Skin epidermis (tissue), 12 donors: ENCODE data around the gene ABCB9.

Experiments
- H3K27ac ChIP-seq, 21 experiments: fragments of 200-600 bp; sonication (generic) in 11 of 21; one replicate each; pipeline ENCODE4 v1.5.0; 2020; ENCODE audit warnings: mild to moderate bottlenecking in 3 of 21, inconsistent platforms in 2 of 21, moderate library complexity in 2 of 21
- H3K4me3 ChIP-seq, 7 experiments: fragments of 200-600 bp; sonication (generic) in 2 of 7; one replicate each; pipeline ENCODE4 v1.5.0; 2020; ENCODE audit warnings: inconsistent platforms in 2 of 7, mild to moderate bottlenecking in 2 of 7, moderate library complexity in 1 of 7

Gene ABCB9

DNA sequence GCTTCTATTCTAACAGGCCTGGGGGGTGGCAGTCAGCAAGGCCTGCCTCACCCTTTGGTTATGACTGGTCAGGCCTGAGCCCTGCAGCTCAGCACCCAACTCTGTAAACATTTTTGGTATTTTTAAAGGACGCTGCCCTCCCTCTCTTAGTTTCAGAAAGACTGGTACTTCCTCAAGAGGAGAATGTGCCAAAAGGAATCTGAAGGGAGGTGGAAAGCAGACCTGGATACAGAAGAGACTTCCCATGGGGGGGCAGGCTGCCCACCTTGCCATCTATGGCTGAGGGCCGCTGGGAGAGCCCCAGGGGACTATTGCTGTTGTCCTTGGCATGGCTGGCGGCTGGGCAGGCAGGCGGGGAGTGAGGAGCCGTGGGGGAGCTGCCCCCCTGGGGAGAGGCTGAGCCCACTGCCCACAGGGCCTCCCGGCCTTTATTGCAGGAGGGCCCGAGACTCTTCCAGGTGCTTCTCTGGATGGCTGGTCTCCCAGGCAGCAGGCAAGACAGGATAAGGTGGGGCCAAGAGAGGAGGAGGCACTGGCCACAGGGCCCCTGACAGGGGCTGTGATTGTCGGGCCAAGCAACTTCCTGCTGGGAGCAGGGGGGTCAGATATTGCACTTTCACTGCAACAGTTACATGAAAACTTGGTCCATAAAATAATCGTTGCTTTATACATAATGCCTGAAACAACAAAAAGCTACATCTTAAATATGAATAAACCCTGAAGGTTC, 17.7 kb upstream of the ABCB9 start:
- H3K27ac ChIP-seq = peak overlapping the region in 16 of 21 experiments; percentile 15 to 78 (median 63)
- H3K4me3 ChIP-seq = no peak overlapping the region

GRCh38 chr12:122982963-122983788, 16.9 kb upstream of the ABCB9 start:
- peak overlapping the region in 6 of 21 experiments; percentile 3 to 98 (median 56) for H3K27ac ChIP-seq

DNA sequence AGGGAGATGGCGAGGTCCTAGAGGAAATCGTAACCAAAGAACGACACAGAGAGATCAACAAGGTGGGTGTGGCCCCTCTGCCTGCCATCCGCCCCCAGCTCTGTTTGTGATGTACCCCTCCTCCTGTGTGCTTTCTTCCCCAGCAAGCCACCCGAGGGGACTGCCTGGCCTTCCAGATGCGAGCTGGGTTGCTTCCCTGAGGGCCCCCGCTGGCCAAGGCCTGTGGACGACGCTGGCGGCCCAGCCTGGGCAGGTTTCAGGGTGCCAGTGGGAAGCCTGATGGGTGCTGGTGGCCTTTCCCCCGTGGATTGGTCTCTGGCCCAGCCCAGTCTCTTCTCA, 16.2 kb upstream of the ABCB9 start:
- Histone ChIP-seq H3K27ac (peak overlapping the region in 7 of 21 experiments; percentile 3 to 98 (median 94)), H3K4me3 (no peak overlapping the region)

More at GRCh38 chr12:122982963-122983788, 16.9 kb upstream of the ABCB9 start:
- no peak overlapping the region for H3K4me3 ChIP-seq

- peak overlapping the region; percentile 82 to 98 (median 89) for H3K4me3 ChIP-seq
- peak overlapping the region in 18 of 21 experiments; percentile 85 to 98 (median 93) for H3K27ac ChIP-seq
Measured at GRCh38 chr12:122981587-122982476, 15.6 kb upstream of the ABCB9 start.

- peak overlapping the region; percentile 78 to 98 (median 92) for H3K27ac ChIP-seq
Measured at GRCh38 chr12:122981036-122981471, 14.8 kb upstream of the ABCB9 start.

DNA sequence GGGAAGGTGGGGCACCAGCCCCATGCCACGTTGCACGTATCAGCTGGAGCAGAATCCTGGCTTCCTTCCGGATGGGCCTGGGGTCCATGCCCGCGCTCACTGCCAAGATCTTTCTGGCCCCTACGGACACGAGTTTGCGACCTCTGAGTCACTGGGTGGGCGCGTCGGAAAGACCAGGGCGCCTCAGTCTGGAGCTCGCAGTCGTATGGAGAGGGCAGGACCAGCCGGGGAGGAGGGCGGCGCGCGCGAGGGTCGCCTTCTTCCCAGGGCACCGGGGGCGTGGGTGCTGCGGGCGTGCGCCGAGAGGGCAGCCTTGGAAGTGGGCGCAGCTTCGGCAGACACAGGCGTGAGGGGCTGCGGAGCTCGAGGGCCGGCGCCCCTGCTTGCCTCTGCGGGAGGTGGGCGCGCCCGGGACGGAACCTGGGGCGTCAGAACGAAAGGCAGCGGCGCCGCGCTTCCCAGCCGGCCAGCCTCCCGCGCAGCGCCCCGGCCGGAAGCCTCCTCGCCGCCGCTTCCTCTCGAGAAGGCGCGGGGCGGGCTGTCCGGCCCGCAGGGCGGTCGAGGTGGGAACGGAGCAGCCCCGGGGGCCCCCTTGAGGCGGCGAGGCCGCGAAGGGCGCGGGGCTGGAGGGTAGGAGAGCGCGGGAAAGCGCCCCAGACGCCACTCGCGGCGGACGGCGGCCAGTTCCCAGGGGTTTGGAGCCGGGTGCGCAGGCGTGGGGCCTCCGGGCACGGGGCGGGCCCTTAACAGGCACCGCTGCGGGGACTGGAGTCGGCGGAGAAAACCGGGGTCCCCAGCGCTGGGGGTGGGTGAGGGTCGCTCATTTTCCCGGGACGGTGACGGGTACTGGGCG, 14.1 kb upstream of the ABCB9 start, which contains the start of gene ARL6IP4:
Gene ARL6IP4 (plus strand): TSS at position 499 of the 853 bp plus-strand sequence. CDS start 459 bp downstream, outside the sequence.
- H3K4me3 ChIP-seq = peak within 1 kb of the TSS; percentile 82 to 98 (median 89)

More at GRCh38 chr12:122981036-122981471, 14.8 kb upstream of the ABCB9 start:
- H3K4me3 ChIP-seq = peak overlapping the region; percentile 82 to 98 (median 89)

GRCh38 chr12:122979908-122980182, 13.6 kb upstream of the ABCB9 start:
- Histone ChIP-seq H3K27ac (peak overlapping the region; percentile 78 to 98 (median 92)), H3K4me3 (peak overlapping the region; percentile 82 to 98 (median 89))

More for the DNA sequence above, 14.1 kb upstream of the ABCB9 start, which contains the start of gene ARL6IP4:
- H3K27ac ChIP-seq = peak within 1 kb of the TSS; percentile 78 to 98 (median 92)

GRCh38 chr12:122979001-122979907, 13.0 kb upstream of the ABCB9 start:
- H3K4me3 ChIP-seq = peak overlapping the region; percentile 82 to 98 (median 89)

GRCh38 chr12:122978507-122978955, 12.3 kb upstream of the ABCB9 start:
- no peak overlapping the region for H3K4me3 ChIP-seq
- no peak overlapping the region for H3K27ac ChIP-seq

More at GRCh38 chr12:122979001-122979907, 13.0 kb upstream of the ABCB9 start:
- peak overlapping the region in 18 of 21 experiments; percentile 85 to 98 (median 93) for H3K27ac ChIP-seq

- Histone ChIP-seq H3K27ac (no peak overlapping the region), H3K4me3 (no peak overlapping the region)
Measured at GRCh38 chr12:122977655-122978392, 11.6 kb upstream of the ABCB9 start.

DNA sequence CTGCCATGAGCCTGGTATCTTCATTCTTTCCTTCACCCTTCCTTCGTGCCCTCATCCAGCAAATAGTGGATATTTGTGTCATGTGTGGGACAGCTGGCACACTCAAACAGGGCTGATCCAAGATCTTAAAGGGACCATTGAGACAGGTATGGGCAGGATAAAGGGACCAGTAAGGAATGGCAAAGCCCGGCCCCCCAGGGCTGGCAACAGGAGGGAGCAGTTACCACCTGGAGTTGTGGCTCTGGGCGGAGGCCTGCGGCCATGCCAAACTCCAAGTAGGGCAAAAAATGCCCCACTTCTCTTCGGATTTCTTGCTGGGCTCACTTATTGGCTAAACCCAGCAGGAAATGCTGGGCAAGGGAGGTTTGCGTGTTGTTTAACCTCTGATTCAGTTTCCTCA, 10.9 kb upstream of the ABCB9 start:
- Histone ChIP-seq H3K27ac (peak overlapping the region in 1 of 21 experiments; percentile 28), H3K4me3 (no peak overlapping the region)

GRCh38 chr12:122976648-122976975, 10.3 kb upstream of the ABCB9 start:
- Histone ChIP-seq H3K4me3 (peak overlapping the region in 1 of 7 experiments; percentile 92), H3K27ac (peak overlapping the region in 5 of 21 experiments; percentile 95 to 98 (median 98))

GRCh38 chr12:122975790-122976647, 9.8 kb upstream of the ABCB9 start:
- H3K27ac ChIP-seq = peak overlapping the region in 19 of 21 experiments; percentile 90 to 100 (median 98)
- H3K4me3 ChIP-seq = peak overlapping the region; percentile 79 to 94 (median 87)

DNA sequence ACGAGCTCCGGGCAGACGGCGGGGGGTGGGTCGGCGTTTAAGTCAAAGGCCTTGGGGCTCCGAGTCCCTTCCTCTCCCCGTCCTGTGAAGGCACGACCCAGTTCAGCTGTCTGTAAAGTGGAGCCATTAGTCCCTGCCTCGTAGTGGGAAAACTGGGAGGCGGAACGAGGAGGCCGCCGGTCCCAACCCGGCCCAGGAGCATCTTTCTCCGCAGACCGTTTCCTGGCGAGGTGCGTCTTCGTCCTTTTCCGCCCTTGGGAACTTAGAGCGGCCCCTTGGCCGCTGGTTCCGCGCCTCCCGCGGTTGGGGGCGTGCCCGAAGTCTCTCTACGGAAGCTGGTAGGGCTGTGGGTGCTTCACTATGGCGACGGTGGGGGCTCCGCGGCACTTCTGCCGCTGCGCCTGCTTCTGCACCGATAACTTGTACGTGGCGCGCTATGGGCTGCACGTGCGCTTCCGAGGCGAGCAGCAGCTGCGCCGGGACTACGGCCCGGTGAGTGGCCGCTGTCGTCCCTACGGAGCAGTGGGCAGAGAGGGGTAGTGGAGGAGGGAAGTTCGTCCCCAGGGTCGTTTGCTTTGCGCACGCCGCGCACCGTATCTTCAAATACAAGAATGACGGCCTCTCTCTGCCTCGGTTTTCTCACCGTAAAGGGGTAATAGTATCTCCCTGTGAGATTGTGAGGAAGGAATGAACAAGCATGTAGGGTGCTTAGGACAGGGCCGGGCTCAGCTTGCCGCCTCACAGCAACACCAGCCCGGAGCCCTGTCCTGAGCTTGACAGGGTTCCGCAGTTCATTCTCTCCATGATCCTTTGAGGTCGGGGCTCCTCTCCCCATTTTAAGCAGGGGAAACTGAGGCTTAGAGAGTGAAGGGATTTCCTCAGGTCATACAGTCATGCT, 8.9 kb upstream of the ABCB9 start, which contains the start of gene OGFOD2:
Gene OGFOD2 (plus strand): TSS at position 353 of the 898 bp plus-strand sequence. CDS start 8 bp downstream, at position 361.
- peak within 1 kb of the TSS; percentile 90 to 100 (median 98) for H3K27ac ChIP-seq

More for the DNA sequence above, 8.9 kb upstream of the ABCB9 start, which contains the start of gene OGFOD2:
- H3K4me3 ChIP-seq = peak within 1 kb of the TSS; percentile 79 to 94 (median 87)
